T-cell (primary cell): ENCODE results near the gene MIS18BP1. TPM values are rescaled to one million over a fixed set of nuclear protein-coding genes. Genes with fewer than 3 reads are reported as not detected.
"Not testable (repeated sequence)": the region's sequence is repeated elsewhere in the genome, so short reads cannot be mapped to it uniquely, and the experiment has no call there.

Experiments used
- ATAC-seq, 4 experiments: fragments of 200-7000 bp in 3 of 4; fragments of 150-1000 bp in 1 of 4; cut with Tn5 transposase; replicated peaks in 1 of 4; 1 replicate in 3 of 4; 2 replicates in 1 of 4; pipeline ENCODE4 v1.10.0; 2021; ENCODE audit warnings: moderate library complexity in 3 of 4, mild to moderate bottlenecking in 2 of 4, moderate number of reproducible peaks in 1 of 4
- CTCF ChIA-PET, 2 donors: fragments of 300-600 bp; sonication (Branson Sonifier 250); formaldehyde crosslinking; loops; one replicate each; lab custom pipeline; 2022; ENCODE audit warnings: antibody characterized with exemption in 2 of 2; lab: Charles Lee
- POLR2A ChIA-PET, 2 donors: fragments of 300-600 bp; sonication (Branson Sonifier 250); formaldehyde crosslinking; loops; one replicate each; lab custom pipeline; 2022; ENCODE audit warnings: antibody characterized with exemption in 2 of 2; lab: Charles Lee
- DNase-seq, 35 experiments: peaks; one replicate each; pipeline versions ENCODE4 v3.0.0 to v3.0.0-alpha.2; 2013 to 2023
- H3K27ac ChIP-seq: one replicate; pipeline ENCODE4 v1.5.1; 2013; ENCODE audit warnings: low read length
- H3K27me3 ChIP-seq, 2 experiments: replicated peaks in 1 of 2; 1 replicate in 1 of 2; 2 replicates in 1 of 2; pipeline versions ENCODE4 v1.6.1 to v1.7.0; 2013; ENCODE audit warnings: low read length in 1 of 2, mixed read lengths in 1 of 2; ENCODE audit not compliant: control insufficient read depth in 2 of 2, insufficient read depth in 2 of 2; ENCODE audit errors: extremely low read depth in 1 of 2
- H3K36me3 ChIP-seq, 2 donors: 1 replicate in 1 of 2; 2 replicates in 1 of 2; pipeline versions ENCODE4 v1.6.1 to v1.7.0; 2013; ENCODE audit warnings: low read length in 1 of 2; ENCODE audit not compliant: control insufficient read depth in 2 of 2, insufficient read depth in 1 of 2; ENCODE audit errors: extremely low read depth in 1 of 2
- H3K4me1 ChIP-seq, 2 experiments: 1 replicate in 1 of 2; 2 replicates in 1 of 2; pipeline versions ENCODE4 v1.6.1 to v1.7.0; 2013; ENCODE audit warnings: low read length in 2 of 2, mixed read lengths in 1 of 2; ENCODE audit not compliant: insufficient read depth in 2 of 2, control insufficient read depth in 1 of 2; ENCODE audit errors: extremely low read depth in 1 of 2
- H3K4me3 ChIP-seq, 2 donors: 1 replicate in 1 of 2; 2 replicates in 1 of 2; pipeline versions ENCODE4 v1.5.1 to v1.7.0; 2013; ENCODE audit warnings: mild to moderate bottlenecking in 2 of 2, low read length in 1 of 2, moderate library complexity in 1 of 2; ENCODE audit not compliant: control insufficient read depth in 1 of 2; ENCODE audit errors: extremely low read depth in 1 of 2
- H3K9me3 ChIP-seq: 2 replicates; pipeline ENCODE4 v1.7.0; 2013
- H3K27ac Mint-ChIP-seq, 2 donors: one replicate each; pipeline ENCODE4 v1.8.0; 2020 to 2021; ENCODE audit warnings: mild to moderate bottlenecking in 2 of 2, mixed read lengths in 2 of 2
- H3K27me3 Mint-ChIP-seq, 2 donors: one replicate each; pipeline ENCODE4 v1.8.0; 2021 to 2022; ENCODE audit warnings: mixed read lengths in 2 of 2
- H3K36me3 Mint-ChIP-seq: one replicate; pipeline ENCODE4 v1.8.0; 2021; ENCODE audit warnings: mixed read lengths
- H3K4me1 Mint-ChIP-seq, 3 donors: one replicate each; pipeline ENCODE4 v1.8.0; 2020 to 2022; ENCODE audit warnings: mixed read lengths in 3 of 3, mild to moderate bottlenecking in 1 of 3
- H3K4me3 Mint-ChIP-seq, 3 donors: one replicate each; pipeline ENCODE4 v1.8.0; 2020 to 2022; ENCODE audit warnings: mild to moderate bottlenecking in 3 of 3, mixed read lengths in 3 of 3, moderate library complexity in 3 of 3
- H3K9me3 Mint-ChIP-seq, 3 donors: one replicate each; pipeline ENCODE4 v1.8.0; 2020 to 2022; ENCODE audit warnings: mixed read lengths in 3 of 3
- WGBS: methylation state at CpG from one replicate; pipeline ENCODE4 v1.1.5; 2013; ENCODE audit warnings: missing lambda C conversion rate; ENCODE audit not compliant: insufficient coverage; 5-methylcytosine and 5-hydroxymethylcytosine counted together
- total RNA-seq, 35 experiments: library from RNA in 6 of 35; stranded (reverse) in 6 of 35; fragments of 120-200 nt in 1 of 35; gene quantifications; one replicate each; pipeline versions ENCODE4 v1.2.1 to v1.2.4 and lab custom pipeline; 2013 to 2026

MIS18BP1 gene
- total RNA-seq, 5 donors from 2014 or later (not counting 1 experiment from before 2014, with no cell fraction given) = 20.8 to 34.0 (median 27.6) TPM

DNA sequence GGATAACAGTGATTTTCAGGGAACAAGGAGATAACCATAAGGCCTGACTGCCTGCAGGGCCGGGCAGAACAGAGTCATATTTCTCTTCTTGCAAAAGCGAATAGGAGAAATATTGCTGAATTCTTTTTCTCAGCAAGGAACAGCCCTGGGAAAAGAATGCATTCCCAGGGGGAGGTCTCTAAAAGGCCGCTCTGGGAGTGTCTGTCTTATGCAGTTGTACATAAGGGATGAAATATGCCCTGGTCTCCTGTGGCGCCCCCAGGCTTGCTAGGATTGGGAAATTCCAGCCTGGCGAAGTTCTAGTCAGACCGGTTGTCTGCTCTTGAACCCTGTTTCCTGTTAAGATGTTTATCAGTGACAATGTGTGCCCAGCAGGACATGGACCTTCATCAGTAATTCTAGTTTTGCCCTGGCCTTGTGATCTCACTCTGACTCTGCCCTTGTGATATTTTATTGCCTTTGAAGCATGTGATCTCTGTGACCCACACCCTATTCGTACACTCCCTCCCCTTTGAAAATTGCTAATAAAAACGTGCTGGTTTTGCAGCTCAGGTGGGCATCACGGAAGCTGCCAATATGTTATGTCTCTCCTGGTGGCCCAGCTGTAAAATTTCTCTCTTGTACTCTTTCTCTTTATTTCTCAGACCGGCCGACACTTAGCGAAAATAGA lies 28.9 kb upstream of the MIS18BP1 start:
- 90% methylated on average over 2 of the region's 12 CpGs for WGBS
- H3K4me3 Mint-ChIP-seq, H3K4me1 ChIP-seq, POLR2A ChIA-PET, H3K36me3 ChIP-seq, H3K27ac Mint-ChIP-seq, H3K27me3 ChIP-seq, CTCF ChIA-PET, H3K4me3 ChIP-seq, H3K9me3 ChIP-seq, DNase-seq, H3K27ac ChIP-seq, H3K4me1 Mint-ChIP-seq, ATAC-seq, H3K36me3 Mint-ChIP-seq: not testable (repeated sequence)
- H3K27me3 Mint-ChIP-seq = peaks cover 8 to 22% of the 10 kb centered on the region in 2 donors
- peaks cover 4 to 20% (median 15%) of the 10 kb centered on the region in 3 donors for H3K9me3 Mint-ChIP-seq

DNA sequence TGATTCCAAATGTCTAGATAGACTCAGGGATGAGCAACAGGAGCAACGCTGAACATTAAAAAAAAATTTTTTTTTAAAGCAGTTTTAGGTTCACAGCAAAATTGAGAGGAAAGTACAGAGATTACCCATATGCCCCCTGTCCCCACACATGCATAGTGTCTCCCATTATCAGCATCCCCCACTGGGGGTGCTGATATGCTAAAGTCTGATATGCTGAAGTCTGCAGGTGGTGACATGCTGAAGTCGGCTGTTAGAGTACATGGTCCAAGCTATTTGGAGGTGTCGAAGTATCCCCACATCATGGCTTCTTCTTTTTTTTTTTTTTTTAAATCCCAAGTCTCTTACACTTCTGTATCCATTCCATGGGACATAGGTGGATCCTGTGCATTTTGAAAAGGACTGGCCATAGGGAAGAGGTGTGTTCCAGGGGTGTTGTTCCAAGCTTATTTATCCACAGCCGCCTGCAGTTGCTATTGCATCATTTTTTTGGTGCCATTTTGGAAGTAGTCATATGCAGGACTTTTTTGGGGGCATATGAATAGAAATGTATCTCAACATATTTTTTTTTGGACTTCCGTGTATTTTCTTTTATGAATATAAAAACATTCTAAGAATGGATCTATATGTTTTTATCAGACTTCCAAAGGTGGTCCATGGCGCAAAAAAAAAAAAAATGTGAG lies 19.0 kb upstream of the MIS18BP1 start:
- no peak for ATAC-seq
- Histone ChIP-seq H3K27me3 (no peaks in the 10 kb centered on the region), H3K9me3 (no peaks in the 10 kb centered on the region), H3K36me3 (no peaks in the 10 kb centered on the region), H3K27ac (no peak overlapping the region), H3K4me3 (no peak overlapping the region), H3K4me1 (no peaks in the 10 kb centered on the region)
- Mint-ChIP-seq H3K27ac (no peak overlapping the region), H3K4me3 (no peak overlapping the region), H3K36me3 (no peaks in the 10 kb centered on the region), H3K9me3 (no peaks in the 10 kb centered on the region), H3K27me3 (no peaks in the 10 kb centered on the region), H3K4me1 (no peaks in the 10 kb centered on the region)
- DNase-seq = no peak
- WGBS = no CpG with 5 or more reads among the region's 6 CpGs
- POLR2A ChIA-PET = interaction anchor here (0.6 to 0.7 kb wide), 2 partner anchors 15 to 288 kb away, joined by 5 to 6 read pairs; no protein-coding TSS in a partner anchor
- CTCF ChIA-PET = interaction anchor here (0.6 to 1.1 kb wide), 4 partner anchors 14 to 190 kb away, joined by 3 to 4 read pairs (median 3); no protein-coding TSS in a partner anchor

- H3K36me3 ChIP-seq = no peaks in the 10 kb centered on the region
- ChIA-PET POLR2A (no interaction called here), CTCF (interaction anchor here (0.6 to 1.5 kb wide), 5 partner anchors 17 to 356 kb away, joined by 3 to 6 read pairs (median 4); partner anchors contain the start of gene MIS18BP1 (in 1 of the 2))
- H3K4me1 ChIP-seq = no peaks in the 10 kb centered on the region
- no peak overlapping the region for H3K4me3 ChIP-seq
- H3K4me1 Mint-ChIP-seq = no peaks in the 10 kb centered on the region
- H3K9me3 Mint-ChIP-seq = no peaks in the 10 kb centered on the region
- H3K27ac ChIP-seq = no peak overlapping the region
- no peaks in the 10 kb centered on the region for H3K36me3 Mint-ChIP-seq
- no CpG with 5 or more reads among the region's 1 CpG for WGBS
- H3K9me3 ChIP-seq = no peaks in the 10 kb centered on the region
- peaks cover 0 to 1% of the 10 kb centered on the region in 2 donors for H3K27me3 Mint-ChIP-seq
- no peak overlapping the region for H3K4me3 Mint-ChIP-seq
- ATAC-seq = no peak
- DNase-seq = no peak
- no peak overlapping the region for H3K27ac Mint-ChIP-seq
- no peaks in the 10 kb centered on the region for H3K27me3 ChIP-seq
These were observed 17.0 kb upstream of the MIS18BP1 start for GRCh38 chr14:45270031-45270430.

DNA sequence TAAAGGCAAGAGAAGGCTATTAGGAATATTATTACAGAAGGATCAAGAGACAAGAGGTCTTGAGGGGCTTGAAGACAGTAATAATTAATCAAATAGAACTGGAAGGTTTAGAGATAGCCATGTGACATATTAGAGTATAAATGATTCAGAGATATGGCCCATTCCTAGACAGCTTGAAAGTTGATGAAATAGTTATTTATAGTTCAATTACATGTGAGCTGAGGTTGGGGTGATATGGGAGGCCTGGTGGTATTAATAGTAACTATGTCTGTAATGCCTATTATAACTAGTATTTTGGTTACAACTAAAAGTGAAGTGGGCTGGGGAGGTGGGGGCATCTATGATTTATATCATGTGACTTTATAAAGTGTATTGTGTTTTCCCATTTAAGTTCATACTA lies 14.1 kb upstream of the MIS18BP1 start:
- H3K9me3 Mint-ChIP-seq = no peaks in the 10 kb centered on the region
- H3K9me3 ChIP-seq = no peaks in the 10 kb centered on the region
- DNase-seq (no peak), ATAC-seq (no peak)
- H3K27ac ChIP-seq = no peak overlapping the region
- no peak overlapping the region for H3K4me3 ChIP-seq
- POLR2A ChIA-PET = no interaction called here
- no peak overlapping the region for H3K27ac Mint-ChIP-seq
- no peaks in the 10 kb centered on the region for H3K27me3 ChIP-seq
- H3K4me1 Mint-ChIP-seq = no peaks in the 10 kb centered on the region
- no peaks in the 10 kb centered on the region for H3K4me1 ChIP-seq
- no peak overlapping the region for H3K4me3 Mint-ChIP-seq
- H3K36me3 ChIP-seq = no peaks in the 10 kb centered on the region
- peaks cover 0 to 5% of the 10 kb centered on the region in 2 donors for H3K27me3 Mint-ChIP-seq
- no peaks in the 10 kb centered on the region for H3K36me3 Mint-ChIP-seq
- CTCF ChIA-PET = interaction anchor here (0.6 to 2.4 kb wide), 3 partner anchors 9 to 358 kb away, joined by 3 to 19 read pairs (median 4); partner anchors contain the start of gene MIS18BP1 (in 1 of the 2)

DNA sequence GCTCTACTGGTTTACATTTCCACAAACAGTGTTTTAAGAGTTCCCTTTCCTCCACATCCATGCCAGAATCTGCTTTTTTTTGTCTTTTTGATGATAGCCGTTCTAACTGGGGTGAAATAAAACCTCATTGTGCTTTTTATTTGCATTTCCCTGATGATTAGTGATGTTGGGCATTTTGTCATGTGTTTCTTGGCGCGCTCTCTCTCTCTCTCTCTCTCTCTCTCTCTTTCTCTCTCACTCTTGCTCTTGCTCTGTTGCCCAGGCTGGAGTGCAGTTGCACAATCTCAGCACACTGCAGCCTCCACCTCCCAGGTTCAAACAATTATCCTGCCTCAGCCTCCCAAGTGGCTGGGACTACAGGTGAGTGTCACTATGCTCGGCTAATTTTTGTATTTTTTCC lies 9.6 kb upstream of the MIS18BP1 start:
- POLR2A ChIA-PET = no interaction called here
- Mint-ChIP-seq H3K9me3 (peaks cover 0 to 36% (median 20%) of the 10 kb centered on the region in 3 donors), H3K27ac (no peak overlapping the region), H3K36me3 (peaks cover 3% of the 10 kb centered on the region), H3K27me3 (peaks cover 0 to 5% of the 10 kb centered on the region in 2 donors), H3K4me1 (no peaks in the 10 kb centered on the region), H3K4me3 (no peak overlapping the region)
- Histone ChIP-seq H3K27ac (no peak overlapping the region), H3K27me3 (no peaks in the 10 kb centered on the region), H3K9me3 (no peaks in the 10 kb centered on the region), H3K36me3 (no peaks in the 10 kb centered on the region), H3K4me1 (no peaks in the 10 kb centered on the region), H3K4me3 (no peak overlapping the region)
- CTCF ChIA-PET = no interaction called here
- no peak for DNase-seq
- ATAC-seq = no peak
- 90% methylated on average over 1 of the region's 4 CpGs for WGBS

DNA sequence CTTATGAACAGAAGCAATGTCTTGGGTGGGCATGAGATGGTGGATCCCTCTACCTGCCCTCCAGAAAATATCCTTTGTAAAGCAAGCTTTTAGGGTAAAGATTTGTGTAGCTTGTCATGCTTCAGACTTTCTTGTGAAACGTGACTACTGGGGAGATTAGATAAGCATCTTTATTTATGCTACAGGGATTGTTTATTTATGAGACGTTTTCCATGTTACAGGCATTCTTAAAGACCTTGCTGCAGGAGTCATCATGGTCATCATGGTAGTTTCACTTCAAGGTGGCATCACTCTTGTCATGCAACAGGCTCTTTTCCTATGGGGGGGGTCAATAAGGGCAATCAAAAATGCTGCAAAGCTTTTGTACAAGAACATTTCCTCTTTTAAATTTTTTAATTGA lies 8.2 kb upstream of the MIS18BP1 start:
- CTCF ChIA-PET = interaction anchor here in 1 of 2 donors (0.6 kb wide), 1 partner anchor 257 kb away, joined by 3 read pairs; no protein-coding TSS in a partner anchor
- 100% methylated on average over 2 of the region's 2 CpGs for WGBS

More for the DNA sequence above, 8.2 kb upstream of the MIS18BP1 start:
- Histone ChIP-seq H3K4me3 (no peak overlapping the region), H3K9me3 (no peaks in the 10 kb centered on the region), H3K4me1 (no peaks in the 10 kb centered on the region), H3K36me3 (no peaks in the 10 kb centered on the region), H3K27ac (no peak overlapping the region), H3K27me3 (no peaks in the 10 kb centered on the region)
- Mint-ChIP-seq H3K27ac (no peak overlapping the region), H3K9me3 (peaks cover 7 to 42% (median 25%) of the 10 kb centered on the region in 3 donors), H3K4me3 (no peak overlapping the region), H3K27me3 (peaks cover 0 to 5% of the 10 kb centered on the region in 2 donors), H3K4me1 (no peaks in the 10 kb centered on the region), H3K36me3 (peaks cover 3% of the 10 kb centered on the region)
- POLR2A ChIA-PET = no interaction called here
- ATAC-seq (no peak), DNase-seq (no peak)
